CD4-positive, alpha-beta T cell (primary cell): ENCODE results near the gene NOTCH1. TPM values are rescaled to one million over a fixed set of nuclear protein-coding genes. Genes with fewer than 3 reads are reported as not detected.

ENCODE experiments used
- ATAC-seq: fragments of 200-7000 bp; cut with Tn5 transposase; one replicate; pipeline ENCODE4 v1.10.0; 2022; ENCODE audit warnings: mild to moderate bottlenecking; ENCODE audit not compliant: poor library complexity
- CTCF ChIA-PET: fragments of 350-600 bp; sonication (Branson Sonifier 250); formaldehyde crosslinking; loops from one replicate; lab custom pipeline; 2021; ENCODE audit warnings: antibody characterized with exemption, inconsistent platforms; lab: Charles Lee
- POLR2A ChIA-PET: fragments of 350-600 bp; sonication (Branson Sonifier 250); formaldehyde crosslinking; loops from one replicate; lab custom pipeline; 2021; ENCODE audit warnings: antibody characterized with exemption, inconsistent platforms; lab: Charles Lee
- DNase-seq, 14 experiments: peaks; one replicate each; pipeline ENCODE4 v3.0.0-alpha.2; 2013 to 2020; ENCODE audit warnings: mixed read lengths in 2 of 14
- H3K27ac ChIP-seq, 2 donors: one replicate each; pipeline versions ENCODE4 v1.5.1 to v1.7.0; 2013; ENCODE audit warnings: low read length in 2 of 2, low read depth in 1 of 2, mild to moderate bottlenecking in 1 of 2
- H3K27me3 ChIP-seq, 2 experiments: 1 replicate in 1 of 2; 2 replicates in 1 of 2; pipeline versions ENCODE4 v1.6.1 to v1.7.0; 2013; ENCODE audit warnings: low read length in 2 of 2, control low read depth in 1 of 2, mild to moderate bottlenecking in 1 of 2, moderate library complexity in 1 of 2; ENCODE audit not compliant: insufficient read depth in 2 of 2, control insufficient read depth in 1 of 2
- H3K36me3 ChIP-seq: one replicate; pipeline ENCODE4 v1.6.1; 2013; ENCODE audit warnings: low read length, control low read depth; ENCODE audit not compliant: insufficient read depth
- H3K4me1 ChIP-seq: one replicate; pipeline ENCODE4 v1.6.1; 2013; ENCODE audit warnings: low read length, control low read depth; ENCODE audit not compliant: insufficient read depth
- H3K4me3 ChIP-seq: one replicate; pipeline ENCODE4 v1.5.1; 2013; ENCODE audit warnings: mild to moderate bottlenecking, low read length, moderate library complexity
- H3K9me3 ChIP-seq, 2 experiments: 1 replicate in 1 of 2; 2 replicates in 1 of 2; pipeline versions ENCODE4 v1.6.1 to v1.7.0; 2013; ENCODE audit warnings: low read length in 2 of 2, mild to moderate bottlenecking in 2 of 2, control low read depth in 1 of 2, moderate library complexity in 1 of 2; ENCODE audit not compliant: control insufficient read depth in 1 of 2, insufficient read depth in 1 of 2
- H3K27ac Mint-ChIP-seq: one replicate; pipeline ENCODE4 v1.8.0; 2020; ENCODE audit warnings: mixed read lengths
- H3K27me3 Mint-ChIP-seq: one replicate; pipeline ENCODE4 v1.8.0; 2021; ENCODE audit warnings: mixed read lengths
- H3K36me3 Mint-ChIP-seq: one replicate; pipeline ENCODE4 v1.8.0; 2021; ENCODE audit warnings: low read depth, mixed read lengths
- H3K4me1 Mint-ChIP-seq: one replicate; pipeline ENCODE4 v1.8.0; 2021; ENCODE audit warnings: low read depth, mixed read lengths
- H3K4me3 Mint-ChIP-seq: one replicate; pipeline ENCODE4 v1.8.0; 2020; ENCODE audit warnings: mild to moderate bottlenecking, mixed read lengths
- H3K9me3 Mint-ChIP-seq: one replicate; pipeline ENCODE4 v1.8.0; 2020; ENCODE audit warnings: mixed read lengths
- intact Hi-C, 2 experiments: fragments of 100-400 bp; cut with DNase I in 1 of 2; cut with micrococcal nuclease in 1 of 2; formaldehyde crosslinking; loops; one replicate each; pipeline versions ENCODE4 v1.15.1 to v1.9.0; 2023 to 2025; cut with DNase I, micrococcal nuclease
- total RNA-seq, 174 experiments: library from RNA in 2 of 174; stranded (reverse) in 2 of 174; gene quantifications; one replicate each; pipeline ENCODE4 v1.2.3 and lab custom pipeline; 2021 to 2026
- TF ChIP-seq, protein P1 (sequence below): fragments of 200-600 bp; IDR thresholded peaks from one replicate; pipeline ENCODE4 v1.8.0; 2022; ENCODE audit warnings: antibody characterized with exemption, mild to moderate bottlenecking

The NOTCH1 gene
- total RNA-seq, 2 experiments from 2014 or later = 30.8 to 34.2 TPM

GRCh38 chr9:136588663-136589464, 43.0 kb upstream of the NOTCH1 start:
- TF ChIP-seq, protein P1, sequence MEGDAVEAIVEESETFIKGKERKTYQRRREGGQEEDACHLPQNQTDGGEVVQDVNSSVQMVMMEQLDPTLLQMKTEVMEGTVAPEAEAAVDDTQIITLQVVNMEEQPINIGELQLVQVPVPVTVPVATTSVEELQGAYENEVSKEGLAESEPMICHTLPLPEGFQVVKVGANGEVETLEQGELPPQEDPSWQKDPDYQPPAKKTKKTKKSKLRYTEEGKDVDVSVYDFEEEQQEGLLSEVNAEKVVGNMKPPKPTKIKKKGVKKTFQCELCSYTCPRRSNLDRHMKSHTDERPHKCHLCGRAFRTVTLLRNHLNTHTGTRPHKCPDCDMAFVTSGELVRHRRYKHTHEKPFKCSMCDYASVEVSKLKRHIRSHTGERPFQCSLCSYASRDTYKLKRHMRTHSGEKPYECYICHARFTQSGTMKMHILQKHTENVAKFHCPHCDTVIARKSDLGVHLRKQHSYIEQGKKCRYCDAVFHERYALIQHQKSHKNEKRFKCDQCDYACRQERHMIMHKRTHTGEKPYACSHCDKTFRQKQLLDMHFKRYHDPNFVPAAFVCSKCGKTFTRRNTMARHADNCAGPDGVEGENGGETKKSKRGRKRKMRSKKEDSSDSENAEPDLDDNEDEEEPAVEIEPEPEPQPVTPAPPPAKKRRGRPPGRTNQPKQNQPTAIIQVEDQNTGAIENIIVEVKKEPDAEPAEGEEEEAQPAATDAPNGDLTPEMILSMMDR = no peak
- POLR2A ChIA-PET = interaction anchor here (1.6 to 2.0 kb wide), 2 partner anchors 50 to 56 kb away, joined by 7 to 10 read pairs; no protein-coding TSS in a partner anchor
- no peaks in the 10 kb centered on the region for H3K9me3 ChIP-seq
- Mint-ChIP-seq H3K9me3 (no peaks in the 10 kb centered on the region), H3K4me1 (peaks cover 15% of the 10 kb centered on the region), H3K27ac (no peak overlapping the region), H3K4me3 (peak overlapping the region; percentile 30), H3K36me3 (no peaks in the 10 kb centered on the region), H3K27me3 (no peaks in the 10 kb centered on the region)
- no peaks in the 10 kb centered on the region for H3K36me3 ChIP-seq
- ATAC-seq = peak; percentile 29
- DNase-seq = peak in 1 of 14 experiments; percentile 10
- intact Hi-C loops = loop anchor here (5.0 kb wide), 1 partner anchor 42 kb away; the partner anchor contains the start of gene NOTCH1 (in 2 of the 2)
- H3K27me3 ChIP-seq = no peaks in the 10 kb centered on the region
- peaks cover 29% of the 10 kb centered on the region for H3K4me1 ChIP-seq
- H3K27ac ChIP-seq = no peak overlapping the region
- H3K4me3 ChIP-seq = no peak overlapping the region
- CTCF ChIA-PET = no interaction called here

GRCh38 chr9:136587944-136588662, 42.3 kb upstream of the NOTCH1 start:
- CTCF ChIA-PET = no interaction called here
- peaks cover 29% of the 10 kb centered on the region for H3K4me1 ChIP-seq
- ATAC-seq = peak; percentile 51
- Mint-ChIP-seq H3K27ac (no peak overlapping the region), H3K27me3 (no peaks in the 10 kb centered on the region), H3K9me3 (no peaks in the 10 kb centered on the region), H3K4me3 (peak overlapping the region; percentile 38), H3K4me1 (peaks cover 15% of the 10 kb centered on the region), H3K36me3 (no peaks in the 10 kb centered on the region)
- H3K4me3 ChIP-seq = peak overlapping the region; percentile 6
- peak in 5 of 14 experiments; percentile 8 to 41 (median 15) for DNase-seq
- peaks cover 0 to 4% of the 10 kb centered on the region in 2 experiments for H3K9me3 ChIP-seq
- H3K36me3 ChIP-seq = no peaks in the 10 kb centered on the region
- intact Hi-C loops = loop anchor here (5.0 kb wide), 1 partner anchor 41 kb away; the partner anchor contains the start of gene NOTCH1 (in 2 of the 2)
- H3K27me3 ChIP-seq = no peaks in the 10 kb centered on the region
- no peak overlapping the region for H3K27ac ChIP-seq
- POLR2A ChIA-PET = interaction anchor here (1.6 to 2.0 kb wide), 2 partner anchors 49 to 55 kb away, joined by 7 to 10 read pairs; no protein-coding TSS in a partner anchor
- TF ChIP-seq, protein P1 = no peak

GRCh38 chr9:136587145-136587943, 41.5 kb upstream of the NOTCH1 start:
- no peaks in the 10 kb centered on the region for H3K9me3 Mint-ChIP-seq
- peaks cover 29% of the 10 kb centered on the region for H3K4me1 ChIP-seq
- H3K36me3 Mint-ChIP-seq = no peaks in the 10 kb centered on the region
- CTCF ChIA-PET = no interaction called here
- TF ChIP-seq, protein P1 = no peak
- ATAC-seq (no peak), DNase-seq (peak in 2 of 14 experiments; percentile 42 to 43)
- no peak overlapping the region for H3K27ac Mint-ChIP-seq
- H3K9me3 ChIP-seq = peaks cover 0 to 12% of the 10 kb centered on the region in 2 experiments
- no peak overlapping the region for H3K27ac ChIP-seq
- H3K27me3 Mint-ChIP-seq = no peaks in the 10 kb centered on the region
- POLR2A ChIA-PET = interaction anchor here (2.0 kb wide), 1 partner anchor 54 kb away, joined by 7 read pairs; no protein-coding TSS in a partner anchor
- H3K4me3 Mint-ChIP-seq = no peak overlapping the region
- no peaks in the 10 kb centered on the region for H3K36me3 ChIP-seq
- H3K4me1 Mint-ChIP-seq = peaks cover 15% of the 10 kb centered on the region
- H3K27me3 ChIP-seq = no peaks in the 10 kb centered on the region
- intact Hi-C loops = loop anchor here (5.0 kb wide), 1 partner anchor 40 kb away; the partner anchor contains the start of gene NOTCH1 (in 2 of the 2)
- H3K4me3 ChIP-seq = no peak overlapping the region
